Measurements from ENCODE around the gene NRIP3. TPM values are rescaled to one million over a fixed set of nuclear protein-coding genes. Genes with fewer than 3 reads are reported as not detected.
A peak's percentile ranks its signal among the peaks of the same experiment; 100 is the strongest.

The NRIP3 gene
- total and polyA plus RNA-seq, 2 of the 13 experiments (the other 11 are each of a cell fraction or from before 2014, with no cell fraction given): 0.04 to 0.07 TPM

GRCh38 chr11:9003573-9004182 is at the start of gene NRIP3 (continued):
- TF ChIP-seq, protein P1, sequence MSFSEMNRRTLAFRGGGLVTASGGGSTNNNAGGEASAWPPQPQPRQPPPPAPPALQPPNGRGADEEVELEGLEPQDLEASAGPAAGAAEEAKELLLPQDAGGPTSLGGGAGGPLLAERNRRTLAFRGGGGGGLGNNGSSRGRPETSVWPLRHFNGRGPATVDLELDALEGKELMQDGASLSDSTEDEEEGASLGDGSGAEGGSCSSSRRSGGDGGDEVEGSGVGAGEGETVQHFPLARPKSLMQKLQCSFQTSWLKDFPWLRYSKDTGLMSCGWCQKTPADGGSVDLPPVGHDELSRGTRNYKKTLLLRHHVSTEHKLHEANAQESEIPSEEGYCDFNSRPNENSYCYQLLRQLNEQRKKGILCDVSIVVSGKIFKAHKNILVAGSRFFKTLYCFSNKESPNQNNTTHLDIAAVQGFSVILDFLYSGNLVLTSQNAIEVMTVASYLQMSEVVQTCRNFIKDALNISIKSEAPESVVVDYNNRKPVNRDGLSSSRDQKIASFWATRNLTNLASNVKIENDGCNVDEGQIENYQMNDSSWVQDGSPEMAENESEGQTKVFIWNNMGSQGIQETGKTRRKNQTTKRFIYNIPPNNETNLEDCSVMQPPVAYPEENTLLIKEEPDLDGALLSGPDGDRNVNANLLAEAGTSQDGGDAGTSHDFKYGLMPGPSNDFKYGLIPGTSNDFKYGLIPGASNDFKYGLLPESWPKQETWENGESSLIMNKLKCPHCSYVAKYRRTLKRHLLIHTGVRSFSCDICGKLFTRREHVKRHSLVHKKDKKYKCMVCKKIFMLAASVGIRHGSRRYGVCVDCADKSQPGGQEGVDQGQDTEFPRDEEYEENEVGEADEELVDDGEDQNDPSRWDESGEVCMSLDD (CRISPR knock-in tag; IDR thresholded peaks at IDR 0.05; ENCODE audit: borderline replicate concordance): no peak
- TF ChIP-seq ONECUT2 (CRISPR knock-in tag; IDR thresholded peaks at IDR 0.05): no peak
- TF ChIP-seq, protein P2, sequence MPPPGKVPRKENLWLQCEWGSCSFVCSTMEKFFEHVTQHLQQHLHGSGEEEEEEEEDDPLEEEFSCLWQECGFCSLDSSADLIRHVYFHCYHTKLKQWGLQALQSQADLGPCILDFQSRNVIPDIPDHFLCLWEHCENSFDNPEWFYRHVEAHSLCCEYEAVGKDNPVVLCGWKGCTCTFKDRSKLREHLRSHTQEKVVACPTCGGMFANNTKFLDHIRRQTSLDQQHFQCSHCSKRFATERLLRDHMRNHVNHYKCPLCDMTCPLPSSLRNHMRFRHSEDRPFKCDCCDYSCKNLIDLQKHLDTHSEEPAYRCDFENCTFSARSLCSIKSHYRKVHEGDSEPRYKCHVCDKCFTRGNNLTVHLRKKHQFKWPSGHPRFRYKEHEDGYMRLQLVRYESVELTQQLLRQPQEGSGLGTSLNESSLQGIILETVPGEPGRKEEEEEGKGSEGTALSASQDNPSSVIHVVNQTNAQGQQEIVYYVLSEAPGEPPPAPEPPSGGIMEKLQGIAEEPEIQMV (CRISPR knock-in tag; IDR thresholded peaks at IDR 0.05; ENCODE audit: low read depth): no peak
- TF ChIP-seq MAZ (IDR thresholded peaks at IDR 0.05; ENCODE audit: borderline replicate concordance, low read depth, low read length): no peak
- TF ChIP-seq MAZ (CRISPR knock-in tag; IDR thresholded peaks at IDR 0.05; ENCODE audit: low read depth): no peak
- no peak for TF ChIP-seq FOSL2 (CRISPR knock-in tag; IDR thresholded peaks at IDR 0.05)
- no peak for TF ChIP-seq RFXAP (CRISPR knock-in tag; IDR thresholded peaks at IDR 0.05; ENCODE audit: borderline replicate concordance)
- no peak for TF ChIP-seq SMAD9 (CRISPR knock-in tag; IDR thresholded peaks at IDR 0.05)
- no peak for TF ChIP-seq HNRNPK (IDR thresholded peaks at IDR 0.05; ENCODE audit: low read depth, low read length, poor library complexity, severe bottlenecking)
- no peak for TF ChIP-seq ZNF879 (CRISPR knock-in tag; IDR thresholded peaks at IDR 0.05)
- TF ChIP-seq RELA (CRISPR knock-in tag; IDR thresholded peaks at IDR 0.05): no peak
- TF ChIP-seq ZNF12 (CRISPR knock-in tag; IDR thresholded peaks at IDR 0.05): no peak
- TF ChIP-seq ZNF263 (CRISPR knock-in tag; IDR thresholded peaks at IDR 0.05): no peak
- TF ChIP-seq MEIS2 (CRISPR knock-in tag; IDR thresholded peaks at IDR 0.05): peak; percentile 42; the same call in 1 of the 2 replicates
- no peak for TF ChIP-seq ZNF549 (CRISPR knock-in tag; IDR thresholded peaks at IDR 0.05)
- no peak for TF ChIP-seq SALL2 (CRISPR knock-in tag; IDR thresholded peaks at IDR 0.05)
- TF ChIP-seq, protein P3, sequence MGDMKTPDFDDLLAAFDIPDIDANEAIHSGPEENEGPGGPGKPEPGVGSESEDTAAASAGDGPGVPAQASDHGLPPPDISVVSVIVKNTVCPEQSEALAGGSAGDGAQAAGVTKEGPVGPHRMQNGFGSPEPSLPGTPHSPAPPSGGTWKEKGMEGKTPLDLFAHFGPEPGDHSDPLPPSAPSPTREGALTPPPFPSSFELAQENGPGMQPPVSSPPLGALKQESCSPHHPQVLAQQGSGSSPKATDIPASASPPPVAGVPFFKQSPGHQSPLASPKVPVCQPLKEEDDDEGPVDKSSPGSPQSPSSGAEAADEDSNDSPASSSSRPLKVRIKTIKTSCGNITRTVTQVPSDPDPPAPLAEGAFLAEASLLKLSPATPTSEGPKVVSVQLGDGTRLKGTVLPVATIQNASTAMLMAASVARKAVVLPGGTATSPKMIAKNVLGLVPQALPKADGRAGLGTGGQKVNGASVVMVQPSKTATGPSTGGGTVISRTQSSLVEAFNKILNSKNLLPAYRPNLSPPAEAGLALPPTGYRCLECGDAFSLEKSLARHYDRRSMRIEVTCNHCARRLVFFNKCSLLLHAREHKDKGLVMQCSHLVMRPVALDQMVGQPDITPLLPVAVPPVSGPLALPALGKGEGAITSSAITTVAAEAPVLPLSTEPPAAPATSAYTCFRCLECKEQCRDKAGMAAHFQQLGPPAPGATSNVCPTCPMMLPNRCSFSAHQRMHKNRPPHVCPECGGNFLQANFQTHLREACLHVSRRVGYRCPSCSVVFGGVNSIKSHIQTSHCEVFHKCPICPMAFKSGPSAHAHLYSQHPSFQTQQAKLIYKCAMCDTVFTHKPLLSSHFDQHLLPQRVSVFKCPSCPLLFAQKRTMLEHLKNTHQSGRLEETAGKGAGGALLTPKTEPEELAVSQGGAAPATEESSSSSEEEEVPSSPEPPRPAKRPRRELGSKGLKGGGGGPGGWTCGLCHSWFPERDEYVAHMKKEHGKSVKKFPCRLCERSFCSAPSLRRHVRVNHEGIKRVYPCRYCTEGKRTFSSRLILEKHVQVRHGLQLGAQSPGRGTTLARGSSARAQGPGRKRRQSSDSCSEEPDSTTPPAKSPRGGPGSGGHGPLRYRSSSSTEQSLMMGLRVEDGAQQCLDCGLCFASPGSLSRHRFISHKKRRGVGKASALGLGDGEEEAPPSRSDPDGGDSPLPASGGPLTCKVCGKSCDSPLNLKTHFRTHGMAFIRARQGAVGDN (CRISPR knock-in tag; IDR thresholded peaks at IDR 0.05): peak; percentile 68
- TF ChIP-seq MAX (IDR thresholded peaks at IDR 0.05): peak; percentile 53
- TF ChIP-seq ZBTB34 (CRISPR knock-in tag; IDR thresholded peaks at IDR 0.05): no peak
- TF ChIP-seq SNRNP70 (IDR thresholded peaks at IDR 0.05; ENCODE audit: low read depth, low read length): no peak
